ENCODE measurements around the gene KIAA1671. TPM values are rescaled to one million over a fixed set of nuclear protein-coding genes. Genes with fewer than 3 reads are reported as not detected.

KIAA1671 gene
- total RNA-seq, 1 experiment from 2014 or later: 18.6 TPM

GRCh38 chr22:24983151-24983550, 30.6 kb downstream of the KIAA1671 start:
- H3K36me3 ChIP-seq (ENCODE audit: low read depth, low read length): no peaks in the 10 kb centered on the region
- H3K9ac ChIP-seq (ENCODE audit: low read length): no peak overlapping the region
- H3K79me2 ChIP-seq (ENCODE audit: low read length): peaks cover 28% of the 10 kb centered on the region
- ATAC-seq (no peak), DNase-seq (no peak)
- H3K4me1 ChIP-seq (ENCODE audit: insufficient read depth, low read length): peaks cover 19% of the 10 kb centered on the region
- CTCF ChIA-PET: interaction anchor here (0.6 kb wide), 1 partner anchor 25 kb away, joined by 6 read pairs; no protein-coding TSS in a partner anchor
- POLR2A ChIA-PET (ENCODE audit: unreplicated experiment): no interaction called here
- H3K9me2 ChIP-seq (replicated peaks; ENCODE audit: low read length): no peaks in the 10 kb centered on the region
- no peaks in the 10 kb centered on the region for H4K20me1 ChIP-seq (ENCODE audit: low read length)
- no peaks in the 10 kb centered on the region for H3K9me3 ChIP-seq (ENCODE audit: low read length)
- no peak overlapping the region for H3K4me2 ChIP-seq (ENCODE audit: low read length)
- TF ChIP-seq EZH2phosphoT487 (IDR thresholded peaks at IDR 0.05; ENCODE audit: borderline replicate concordance, low read length): no peak
- no peak for TF ChIP-seq EZH2 (IDR thresholded peaks at IDR 0.05; ENCODE audit: low read length, unreplicated experiment)
- no peak for TF ChIP-seq CTCF (conservative IDR thresholded peaks at IDR 0.05; ENCODE audit: low read depth, low read length)
- no peak overlapping the region for H3K4me3 ChIP-seq (ENCODE audit: low read length)
- no peaks in the 10 kb centered on the region for H3K27me3 ChIP-seq (ENCODE audit: low read length)
- BruUV-seq (replicated peaks): no TSS peak
- intact Hi-C loops (cut with micrococcal nuclease): no loop called here
- no peaks in the 10 kb centered on the region for H3F3A ChIP-seq (ENCODE audit: low read length, unreplicated experiment)
- no peak overlapping the region for H2AFZ ChIP-seq (ENCODE audit: low read length)
- no peak overlapping the region for H3K27ac ChIP-seq (ENCODE audit: low read length)

GRCh38 chr22:24984122-24984521, 31.6 kb downstream of the KIAA1671 start:
- Histone ChIP-seq H3K79me2 (ENCODE audit: low read length) (peaks cover 33% of the 10 kb centered on the region), H3K27ac (ENCODE audit: low read length) (no peak overlapping the region)
- POLR2A ChIA-PET (ENCODE audit: unreplicated experiment): interaction anchor here (0.5 kb wide), 1 partner anchor 30 kb away, joined by 4 read pairs; no protein-coding TSS in a partner anchor

More at GRCh38 chr22:24984122-24984521, 31.6 kb downstream of the KIAA1671 start:
- Histone ChIP-seq H3K4me2 (ENCODE audit: low read length) (no peak overlapping the region), H3K4me1 (ENCODE audit: insufficient read depth, low read length) (peaks cover 20% of the 10 kb centered on the region), H3K9ac (ENCODE audit: low read length) (no peak overlapping the region), H3K9me2 (replicated peaks; ENCODE audit: low read length) (no peaks in the 10 kb centered on the region), H2AFZ (ENCODE audit: low read length) (no peak overlapping the region), H4K20me1 (ENCODE audit: low read length) (no peaks in the 10 kb centered on the region), H3K36me3 (ENCODE audit: low read depth, low read length) (no peaks in the 10 kb centered on the region), H3K27me3 (ENCODE audit: low read length) (no peaks in the 10 kb centered on the region), H3F3A (ENCODE audit: low read length, unreplicated experiment) (no peaks in the 10 kb centered on the region), H3K4me3 (ENCODE audit: low read length) (no peak overlapping the region), H3K9me3 (ENCODE audit: low read length) (no peaks in the 10 kb centered on the region)
- ATAC-seq (no peak), DNase-seq (no peak)
- intact Hi-C loops (cut with micrococcal nuclease): no loop called here
- no TSS peak for BruUV-seq (replicated peaks)
- TF ChIP-seq EZH2phosphoT487 (IDR thresholded peaks at IDR 0.05; ENCODE audit: borderline replicate concordance, low read length) (no peak), EZH2 (IDR thresholded peaks at IDR 0.05; ENCODE audit: low read length, unreplicated experiment) (no peak), CTCF (conservative IDR thresholded peaks at IDR 0.05; ENCODE audit: low read depth, low read length) (no peak)
- CTCF ChIA-PET: no interaction called here
